Transverse colon (tissue), 4 donors: Measurements from ENCODE around the gene EWSR1.

Source experiments
- EP300 ChIP-seq: sonication (generic); formaldehyde crosslinking; IDR thresholded peaks from one replicate; pipeline ENCODE4 v1.6.1; 2017; ENCODE audit warnings: antibody characterized with exemption, low read depth
- POLR2A ChIP-seq: fragments of 450-650 bp; IDR thresholded peaks from one replicate; pipeline ENCODE4 v1.6.1; 2016; ENCODE audit warnings: antibody characterized with exemption, mild to moderate bottlenecking, moderate library complexity
- POLR2AphosphoS5 ChIP-seq, 3 donors: sonication (generic); formaldehyde crosslinking; IDR thresholded peaks; one replicate each; pipeline ENCODE4 v1.6.1; 2016; ENCODE audit warnings: antibody characterized with exemption in 3 of 3
- TF ChIP-seq, protein P1 (sequence below), 5 experiments: fragments of 200-600 bp in 3 of 5; fragments of 450-650 bp in 2 of 5; sonication (generic) in 3 of 5; IDR thresholded peaks; 1 replicate in 2 of 5; 2 replicates in 3 of 5; pipeline ENCODE4 v1.5.1; 2016 to 2017; ENCODE audit warnings: antibody characterized with exemption in 5 of 5, inconsistent platforms in 3 of 5, mild to moderate bottlenecking in 2 of 5, moderate library complexity in 1 of 5

DNA sequence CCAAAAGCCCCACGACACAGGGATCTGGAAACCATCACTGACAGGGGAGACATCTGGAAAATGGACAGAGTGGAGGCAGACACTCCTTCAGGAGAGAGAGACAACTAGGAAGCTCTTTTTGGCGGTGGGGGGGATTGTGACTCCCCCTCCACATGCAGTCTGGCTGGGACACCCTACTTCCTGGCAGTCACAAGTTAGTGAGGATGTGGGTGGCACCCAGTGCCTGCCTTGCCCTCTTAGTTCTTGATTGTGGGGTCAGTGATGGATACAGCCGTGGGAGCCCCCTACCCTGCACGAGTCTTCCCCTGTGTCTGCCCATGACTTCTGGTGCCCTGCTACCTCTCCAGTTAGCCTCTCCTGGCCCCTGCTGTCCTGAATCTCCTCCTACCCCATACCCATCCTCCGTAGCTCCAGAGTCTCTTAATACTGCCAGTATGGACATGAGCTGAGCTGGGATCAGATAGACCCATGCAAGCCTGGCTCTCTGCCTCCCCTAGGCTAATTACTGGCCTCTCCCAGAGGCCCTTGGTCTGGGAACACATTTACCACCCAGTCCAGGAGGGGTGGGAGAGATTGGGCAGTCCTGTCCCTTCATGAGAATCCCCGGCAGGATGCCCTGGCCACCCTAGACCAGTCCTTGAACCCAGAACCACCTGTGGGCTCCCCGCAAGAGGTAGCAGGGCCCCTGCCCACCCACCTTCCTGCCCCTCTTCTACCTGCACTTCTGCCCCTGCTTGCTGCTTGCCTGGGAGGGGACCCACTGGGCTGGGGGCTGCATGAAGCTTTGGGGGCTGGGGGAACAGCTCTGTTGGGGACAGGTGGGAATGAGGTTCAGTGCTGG lies 23.1 kb upstream of the EWSR1 start:
- TF ChIP-seq, protein P1, sequence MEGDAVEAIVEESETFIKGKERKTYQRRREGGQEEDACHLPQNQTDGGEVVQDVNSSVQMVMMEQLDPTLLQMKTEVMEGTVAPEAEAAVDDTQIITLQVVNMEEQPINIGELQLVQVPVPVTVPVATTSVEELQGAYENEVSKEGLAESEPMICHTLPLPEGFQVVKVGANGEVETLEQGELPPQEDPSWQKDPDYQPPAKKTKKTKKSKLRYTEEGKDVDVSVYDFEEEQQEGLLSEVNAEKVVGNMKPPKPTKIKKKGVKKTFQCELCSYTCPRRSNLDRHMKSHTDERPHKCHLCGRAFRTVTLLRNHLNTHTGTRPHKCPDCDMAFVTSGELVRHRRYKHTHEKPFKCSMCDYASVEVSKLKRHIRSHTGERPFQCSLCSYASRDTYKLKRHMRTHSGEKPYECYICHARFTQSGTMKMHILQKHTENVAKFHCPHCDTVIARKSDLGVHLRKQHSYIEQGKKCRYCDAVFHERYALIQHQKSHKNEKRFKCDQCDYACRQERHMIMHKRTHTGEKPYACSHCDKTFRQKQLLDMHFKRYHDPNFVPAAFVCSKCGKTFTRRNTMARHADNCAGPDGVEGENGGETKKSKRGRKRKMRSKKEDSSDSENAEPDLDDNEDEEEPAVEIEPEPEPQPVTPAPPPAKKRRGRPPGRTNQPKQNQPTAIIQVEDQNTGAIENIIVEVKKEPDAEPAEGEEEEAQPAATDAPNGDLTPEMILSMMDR (IDR thresholded peaks at IDR 0.05), result no peak
- TF ChIP-seq POLR2AphosphoS5 (IDR thresholded peaks at IDR 0.05), result no peak
- no peak for TF ChIP-seq POLR2A
- TF ChIP-seq EP300, result no peak
